DND-41 (cell line): ENCODE measurements around the gene TPO.

Source experiments
- ATAC-seq: fragments of 200-7000 bp; cut with Tn5 transposase; 3 replicates; pipeline ENCODE4 v1.9.1; 2021; ENCODE audit warnings: low read depth; ENCODE audit not compliant: insufficient read depth
- DNase-seq: peaks from one replicate; pipeline ENCODE4 v3.0.0-alpha.2; 2020
- H2AFZ ChIP-seq: 2 replicates; pipeline ENCODE4 v1.6.0; 2012; ENCODE audit warnings: low read depth, low read length
- H3K27ac ChIP-seq: 2 replicates; pipeline ENCODE4 v1.5.1; 2012; ENCODE audit warnings: low read length, inconsistent platforms
- H3K27me3 ChIP-seq: fragments of 200-600 bp; sonication (generic); 2 replicates; pipeline ENCODE4 v1.6.0; 2012; ENCODE audit warnings: low read length, mild to moderate bottlenecking, inconsistent platforms; ENCODE audit not compliant: insufficient read depth, poor library complexity
- H3K36me3 ChIP-seq: 2 replicates; pipeline ENCODE4 v1.5.1; 2012; ENCODE audit warnings: low read length, inconsistent platforms; ENCODE audit not compliant: insufficient read depth
- H3K4me1 ChIP-seq: 2 replicates; pipeline ENCODE4 v1.5.1; 2012; ENCODE audit warnings: mild to moderate bottlenecking, low read length; ENCODE audit not compliant: insufficient read depth
- H3K4me2 ChIP-seq: 2 replicates; pipeline ENCODE4 v1.6.0; 2012; ENCODE audit warnings: mild to moderate bottlenecking, moderate library complexity, low read length, inconsistent platforms; ENCODE audit not compliant: insufficient read depth
- H3K4me3 ChIP-seq, 2 experiments: fragments of 200-600 bp in 1 of 2; shearing (Covaris generic) in 1 of 2; 2 replicates each; pipeline ENCODE4 v1.5.1; 2012 to 2016; ENCODE audit warnings: inconsistent platforms in 2 of 2, low read length in 2 of 2, mild to moderate bottlenecking in 2 of 2, low read depth in 1 of 2, moderate library complexity in 1 of 2
- H3K79me2 ChIP-seq: 2 replicates; pipeline ENCODE4 v1.6.0; 2012; ENCODE audit warnings: low read length, inconsistent platforms; ENCODE audit not compliant: insufficient read depth
- H3K9ac ChIP-seq: 2 replicates; pipeline ENCODE4 v1.6.0; 2012; ENCODE audit warnings: low read depth, mild to moderate bottlenecking, inconsistent platforms, low read length, moderate library complexity
- H3K9me3 ChIP-seq: 2 replicates; pipeline ENCODE4 v1.5.1; 2012; ENCODE audit warnings: low read length, moderate library complexity, mild to moderate bottlenecking, inconsistent platforms; ENCODE audit not compliant: insufficient read depth, severe bottlenecking
- H4K20me1 ChIP-seq: 2 replicates; pipeline ENCODE4 v1.6.0; 2012; ENCODE audit warnings: low read length; ENCODE audit not compliant: insufficient read depth
- EZH2 ChIP-seq: IDR thresholded peaks from 3 replicates; pipeline ENCODE4 v1.6.1; 2012; ENCODE audit warnings: borderline replicate concordance, low read depth, mild to moderate bottlenecking, moderate library complexity, low read length, inconsistent platforms; ENCODE audit not compliant: severe bottlenecking
- TF ChIP-seq, protein P1 (sequence below): IDR thresholded peaks from 2 replicates; pipeline ENCODE4 v1.5.1; 2012; ENCODE audit warnings: borderline replicate concordance, low read length, moderate library complexity, mild to moderate bottlenecking; ENCODE audit not compliant: poor library complexity, severe bottlenecking; ENCODE audit errors: extremely low read depth

The TPO gene

DNA sequence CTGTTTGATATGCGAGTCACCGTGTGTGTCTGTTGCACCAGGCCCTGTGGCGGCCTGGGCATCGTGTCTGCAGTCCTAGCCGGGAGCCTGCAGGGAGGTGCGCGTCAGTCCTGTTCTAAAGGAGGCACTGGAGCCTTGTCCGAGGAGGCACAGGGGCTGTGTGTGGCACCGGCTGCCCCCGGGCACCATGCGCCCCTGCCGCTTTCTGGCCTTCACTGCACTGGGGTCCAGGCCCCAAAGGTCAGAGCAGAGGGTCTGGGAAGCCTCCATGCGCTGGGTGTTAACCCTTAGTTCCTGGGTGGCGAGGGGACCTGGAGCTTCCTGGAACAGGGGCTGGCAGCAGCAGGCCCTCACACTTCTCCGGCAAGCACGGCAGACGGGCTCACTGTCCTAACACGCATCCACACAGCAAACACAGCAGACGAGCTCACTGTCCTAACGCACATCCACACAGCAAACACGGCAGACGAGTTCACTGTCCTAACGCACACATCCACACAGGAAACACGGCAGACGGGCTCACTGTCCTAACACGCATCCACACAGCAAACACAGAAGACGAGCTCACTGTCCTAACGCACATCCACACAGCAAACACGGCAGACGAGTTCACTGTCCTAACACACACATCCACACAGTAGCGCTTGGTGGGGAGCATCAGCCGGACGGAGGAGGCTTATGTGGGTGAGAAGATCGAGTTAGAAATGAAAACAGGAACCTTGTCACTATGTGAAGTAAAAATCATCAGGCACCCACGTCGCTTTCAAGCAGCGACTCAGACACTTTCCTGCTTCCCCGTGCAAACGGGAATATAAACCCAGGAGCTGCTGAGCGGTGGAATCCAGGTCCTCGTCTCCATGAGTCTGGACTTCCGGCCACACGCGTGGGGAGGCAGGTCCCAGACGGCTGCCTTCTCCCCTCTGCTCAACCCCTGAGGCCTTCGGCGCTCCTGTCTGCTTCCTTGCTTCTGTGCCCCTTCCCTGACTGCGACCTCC lies 65.3 kb downstream of the TPO start:
- no peak for ATAC-seq
- peak; percentile 2 for DNase-seq
- TF ChIP-seq, protein P1, sequence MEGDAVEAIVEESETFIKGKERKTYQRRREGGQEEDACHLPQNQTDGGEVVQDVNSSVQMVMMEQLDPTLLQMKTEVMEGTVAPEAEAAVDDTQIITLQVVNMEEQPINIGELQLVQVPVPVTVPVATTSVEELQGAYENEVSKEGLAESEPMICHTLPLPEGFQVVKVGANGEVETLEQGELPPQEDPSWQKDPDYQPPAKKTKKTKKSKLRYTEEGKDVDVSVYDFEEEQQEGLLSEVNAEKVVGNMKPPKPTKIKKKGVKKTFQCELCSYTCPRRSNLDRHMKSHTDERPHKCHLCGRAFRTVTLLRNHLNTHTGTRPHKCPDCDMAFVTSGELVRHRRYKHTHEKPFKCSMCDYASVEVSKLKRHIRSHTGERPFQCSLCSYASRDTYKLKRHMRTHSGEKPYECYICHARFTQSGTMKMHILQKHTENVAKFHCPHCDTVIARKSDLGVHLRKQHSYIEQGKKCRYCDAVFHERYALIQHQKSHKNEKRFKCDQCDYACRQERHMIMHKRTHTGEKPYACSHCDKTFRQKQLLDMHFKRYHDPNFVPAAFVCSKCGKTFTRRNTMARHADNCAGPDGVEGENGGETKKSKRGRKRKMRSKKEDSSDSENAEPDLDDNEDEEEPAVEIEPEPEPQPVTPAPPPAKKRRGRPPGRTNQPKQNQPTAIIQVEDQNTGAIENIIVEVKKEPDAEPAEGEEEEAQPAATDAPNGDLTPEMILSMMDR, result no peak
- no peak for TF ChIP-seq EZH2
- H2AFZ ChIP-seq, result no peak overlapping the region
- H3K27ac ChIP-seq, result no peak overlapping the region
- no peaks in the 10 kb centered on the region for H3K4me1 ChIP-seq
- H3K79me2 ChIP-seq, result no peaks in the 10 kb centered on the region
- no peak overlapping the region for H3K9ac ChIP-seq
- no peaks in the 10 kb centered on the region for H3K36me3 ChIP-seq
- H3K9me3 ChIP-seq, result no peaks in the 10 kb centered on the region
- no peak overlapping the region for H3K4me2 ChIP-seq
- no peaks in the 10 kb centered on the region for H4K20me1 ChIP-seq
- no peak overlapping the region for H3K4me3 ChIP-seq
- H3K27me3 ChIP-seq, result no peaks in the 10 kb centered on the region

DNA sequence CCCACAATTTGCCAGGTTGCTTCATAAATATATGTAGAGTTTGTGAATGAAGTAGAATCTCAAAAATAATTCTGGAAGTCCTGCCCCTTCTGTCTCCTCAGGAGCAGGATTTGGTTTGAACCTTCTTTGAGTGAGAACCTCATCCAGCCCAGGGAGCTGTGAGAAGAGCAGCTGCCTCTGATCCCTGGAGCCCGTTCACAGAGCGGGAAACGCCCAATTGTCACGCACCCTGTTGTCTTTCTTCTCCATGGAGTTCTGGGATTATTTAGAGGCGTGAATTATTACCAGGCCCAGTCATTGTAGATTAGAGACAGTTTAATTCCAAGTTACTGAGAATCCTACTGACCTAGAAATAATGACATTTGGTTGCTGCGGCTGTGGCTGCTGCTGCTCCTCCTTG lies 66.1 kb downstream of the TPO start:
- H2AFZ ChIP-seq, result no peak overlapping the region
- no peaks in the 10 kb centered on the region for H3K27me3 ChIP-seq
- DNase-seq, result no peak
- no peak overlapping the region for H3K9ac ChIP-seq
- TF ChIP-seq, protein P1, result no peak
- TF ChIP-seq EZH2, result no peak
- H3K27ac ChIP-seq, result no peak overlapping the region
- no peaks in the 10 kb centered on the region for H4K20me1 ChIP-seq
- ATAC-seq, result no peak
- H3K4me3 ChIP-seq, result no peak overlapping the region
- no peaks in the 10 kb centered on the region for H3K36me3 ChIP-seq
- no peaks in the 10 kb centered on the region for H3K9me3 ChIP-seq
- H3K4me2 ChIP-seq, result no peak overlapping the region
- no peaks in the 10 kb centered on the region for H3K79me2 ChIP-seq
- no peaks in the 10 kb centered on the region for H3K4me1 ChIP-seq

DNA sequence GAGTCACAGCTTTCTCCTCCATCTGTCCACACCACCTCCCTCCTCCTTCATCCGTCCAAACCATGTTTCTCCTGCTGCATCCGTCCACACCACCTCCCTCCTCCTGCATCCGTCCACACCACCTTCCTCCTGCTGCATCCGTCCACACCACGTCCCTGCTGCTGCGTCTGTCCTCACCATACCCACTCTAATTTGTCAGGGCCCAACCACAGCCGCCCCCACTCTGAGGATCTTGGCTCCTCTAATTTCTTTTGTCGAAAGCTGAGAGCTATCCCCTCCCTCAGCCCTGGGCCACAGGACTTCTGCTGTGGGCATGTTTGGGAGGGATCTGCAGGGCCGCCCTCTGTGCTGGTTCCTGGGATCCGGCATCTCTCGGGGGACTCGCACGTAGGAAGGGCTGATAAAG lies 67.4 kb downstream of the TPO start:
- Histone ChIP-seq H2AFZ (no peak overlapping the region), H3K9me3 (no peaks in the 10 kb centered on the region), H4K20me1 (no peaks in the 10 kb centered on the region), H3K4me1 (no peaks in the 10 kb centered on the region), H3K27ac (no peak overlapping the region), H3K4me3 (no peak overlapping the region), H3K4me2 (no peak overlapping the region), H3K36me3 (no peaks in the 10 kb centered on the region), H3K79me2 (no peaks in the 10 kb centered on the region), H3K27me3 (no peaks in the 10 kb centered on the region), H3K9ac (no peak overlapping the region)
- ATAC-seq (no peak), DNase-seq (no peak)
- TF ChIP-seq EZH2, result no peak
- TF ChIP-seq, protein P1, result no peak
